Calu3 (cell line): ENCODE results near the gene ENOX2. TPM values are rescaled to one million over a fixed set of nuclear protein-coding genes. Genes with fewer than 3 reads are reported as not detected.

ENCODE experiments used
- BruUV-seq: library from RNA; stranded (reverse); fragments of 400-500 nt; replicated peaks from 2 replicates; lab custom pipeline; 2021; lab: Mats Ljungman, UMichigan
- CTCF ChIA-PET: fragments of 300-600 bp; sonication (Branson Sonifier 250); formaldehyde crosslinking; loops from one replicate; lab custom pipeline; 2022; ENCODE audit warnings: antibody characterized with exemption; lab: Charles Lee
- DNase-seq: peaks from one replicate; pipeline ENCODE4 v3.0.0; 2022
- H3K27ac Mint-ChIP-seq: one replicate; pipeline ENCODE4 v1.8.0; 2022; ENCODE audit warnings: mixed read lengths; ENCODE audit not compliant: unreplicated experiment
- H3K27me3 Mint-ChIP-seq: one replicate; pipeline ENCODE4 v1.8.0; 2022; ENCODE audit warnings: mixed read lengths; ENCODE audit not compliant: unreplicated experiment
- H3K36me3 Mint-ChIP-seq: one replicate; pipeline ENCODE4 v1.8.0; 2022; ENCODE audit warnings: mild to moderate bottlenecking, moderate library complexity, mixed read lengths; ENCODE audit not compliant: insufficient read depth, unreplicated experiment
- H3K4me1 Mint-ChIP-seq: one replicate; pipeline ENCODE4 v1.8.0; 2022; ENCODE audit warnings: mild to moderate bottlenecking, low read depth, mixed read lengths; ENCODE audit not compliant: unreplicated experiment
- H3K4me3 Mint-ChIP-seq: one replicate; pipeline ENCODE4 v1.8.0; 2022; ENCODE audit warnings: mild to moderate bottlenecking, low read depth, moderate library complexity, mixed read lengths; ENCODE audit not compliant: unreplicated experiment
- H3K9me3 Mint-ChIP-seq: one replicate; pipeline ENCODE4 v1.8.0; 2022; ENCODE audit warnings: low read depth, mixed read lengths; ENCODE audit not compliant: unreplicated experiment
- intact Hi-C: fragments of 100-400 bp; cut with micrococcal nuclease; formaldehyde crosslinking; loops from one replicate; pipeline ENCODE4 v1.10.0; 2022; ENCODE audit not compliant: unreplicated experiment
- total RNA-seq: library from RNA; stranded (reverse); gene quantifications from 2 replicates; pipeline ENCODE4 v1.2.3, GENCODE V29; 2022
- TF ChIP-seq, protein P1 (sequence below): fragments of 200-600 bp; IDR thresholded peaks from one replicate; pipeline ENCODE4 v1.8.0; 2022; ENCODE audit warnings: antibody characterized with exemption; ENCODE audit not compliant: unreplicated experiment

ENOX2 gene
- total RNA-seq, 1 experiment from 2014 or later: 23.4 TPM

DNA sequence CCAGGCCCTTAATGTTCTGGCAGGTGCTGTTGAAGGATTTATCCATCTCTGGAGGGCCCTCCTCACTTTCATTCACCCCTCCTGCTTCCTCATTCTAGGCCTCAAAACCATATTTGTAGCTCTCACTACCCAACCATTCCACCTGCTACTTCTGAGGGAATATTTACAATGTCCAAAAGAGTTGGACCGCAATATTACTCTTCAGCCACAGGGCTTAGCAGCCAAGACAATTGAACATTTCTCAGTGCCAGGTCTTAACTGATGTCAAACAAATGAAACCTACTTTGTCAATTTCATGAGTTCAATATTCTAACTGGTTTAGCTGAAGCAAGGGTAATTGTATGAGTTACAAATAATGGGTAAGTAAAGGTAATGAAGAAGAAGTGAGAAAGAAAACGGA, 113.2 kb downstream of the ENOX2 start:
- Mint-ChIP-seq H3K36me3 (no peaks in the 10 kb centered on the region), H3K9me3 (no peaks in the 10 kb centered on the region), H3K4me1 (no peaks in the 10 kb centered on the region), H3K27me3 (no peaks in the 10 kb centered on the region), H3K4me3 (no peak overlapping the region), H3K27ac (no peak overlapping the region)
- BruUV-seq: no TSS peak
- no peak for DNase-seq
- intact Hi-C loops: no loop called here
- TF ChIP-seq, protein P1, sequence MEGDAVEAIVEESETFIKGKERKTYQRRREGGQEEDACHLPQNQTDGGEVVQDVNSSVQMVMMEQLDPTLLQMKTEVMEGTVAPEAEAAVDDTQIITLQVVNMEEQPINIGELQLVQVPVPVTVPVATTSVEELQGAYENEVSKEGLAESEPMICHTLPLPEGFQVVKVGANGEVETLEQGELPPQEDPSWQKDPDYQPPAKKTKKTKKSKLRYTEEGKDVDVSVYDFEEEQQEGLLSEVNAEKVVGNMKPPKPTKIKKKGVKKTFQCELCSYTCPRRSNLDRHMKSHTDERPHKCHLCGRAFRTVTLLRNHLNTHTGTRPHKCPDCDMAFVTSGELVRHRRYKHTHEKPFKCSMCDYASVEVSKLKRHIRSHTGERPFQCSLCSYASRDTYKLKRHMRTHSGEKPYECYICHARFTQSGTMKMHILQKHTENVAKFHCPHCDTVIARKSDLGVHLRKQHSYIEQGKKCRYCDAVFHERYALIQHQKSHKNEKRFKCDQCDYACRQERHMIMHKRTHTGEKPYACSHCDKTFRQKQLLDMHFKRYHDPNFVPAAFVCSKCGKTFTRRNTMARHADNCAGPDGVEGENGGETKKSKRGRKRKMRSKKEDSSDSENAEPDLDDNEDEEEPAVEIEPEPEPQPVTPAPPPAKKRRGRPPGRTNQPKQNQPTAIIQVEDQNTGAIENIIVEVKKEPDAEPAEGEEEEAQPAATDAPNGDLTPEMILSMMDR: no peak
- CTCF ChIA-PET: no interaction called here

GRCh38 chrX:130788786-130789581, 114.0 kb downstream of the ENOX2 start:
- BruUV-seq: no TSS peak
- no peak for DNase-seq
- H3K27me3 Mint-ChIP-seq: no peaks in the 10 kb centered on the region
- no peak overlapping the region for H3K27ac Mint-ChIP-seq
- H3K4me1 Mint-ChIP-seq: no peaks in the 10 kb centered on the region
- H3K4me3 Mint-ChIP-seq: no peak overlapping the region
- intact Hi-C loops: no loop called here
- CTCF ChIA-PET: no interaction called here
- TF ChIP-seq, protein P1: no peak
- H3K36me3 Mint-ChIP-seq: no peaks in the 10 kb centered on the region
- no peaks in the 10 kb centered on the region for H3K9me3 Mint-ChIP-seq

DNA sequence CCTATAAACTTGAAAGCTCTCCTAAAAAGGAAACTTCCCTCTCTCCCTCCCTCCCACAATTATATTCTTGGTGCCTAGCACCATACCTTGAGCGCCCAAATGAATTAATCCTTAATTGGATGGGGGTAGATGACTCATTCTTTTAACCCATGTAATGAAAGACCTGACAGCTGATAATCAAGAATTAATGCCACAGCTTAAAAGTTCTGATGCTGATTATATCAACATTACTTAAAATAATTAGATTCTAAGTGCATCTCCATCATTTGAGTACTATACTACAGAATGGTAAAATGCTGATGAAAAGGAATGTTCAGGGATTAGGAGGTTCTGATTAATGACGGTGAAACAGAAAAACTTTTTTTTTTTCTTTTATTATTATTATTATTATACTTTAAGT, 117.0 kb downstream of the ENOX2 start:
- no peaks in the 10 kb centered on the region for H3K4me1 Mint-ChIP-seq
- no peaks in the 10 kb centered on the region for H3K9me3 Mint-ChIP-seq
- H3K27ac Mint-ChIP-seq: no peak overlapping the region
- CTCF ChIA-PET: no interaction called here
- H3K4me3 Mint-ChIP-seq: no peak overlapping the region
- intact Hi-C loops: no loop called here
- DNase-seq: no peak
- H3K36me3 Mint-ChIP-seq: no peaks in the 10 kb centered on the region
- TF ChIP-seq, protein P1: no peak
- no peaks in the 10 kb centered on the region for H3K27me3 Mint-ChIP-seq
- BruUV-seq: no TSS peak

DNA sequence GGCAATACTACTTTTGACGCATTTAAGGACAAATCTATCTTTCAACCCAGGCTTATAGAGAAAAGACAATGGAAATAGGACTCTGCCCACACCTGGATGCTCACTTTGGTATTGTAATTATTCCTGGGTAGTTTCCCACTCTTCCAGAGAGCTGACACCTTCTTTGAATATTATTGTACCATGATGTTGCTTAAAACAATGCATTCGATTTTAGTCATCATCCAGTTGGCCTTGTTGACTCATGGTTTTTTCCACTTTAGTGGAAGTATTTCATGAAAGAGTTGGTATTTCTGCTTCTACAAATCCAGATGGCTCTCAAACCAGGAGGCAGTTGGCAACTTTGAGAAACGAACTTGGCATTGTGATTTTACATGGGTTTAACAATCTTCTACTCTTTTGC, 124.2 kb downstream of the ENOX2 start:
- CTCF ChIA-PET: no interaction called here
- no peak overlapping the region for H3K27ac Mint-ChIP-seq
- no peak overlapping the region for H3K4me3 Mint-ChIP-seq
- no peaks in the 10 kb centered on the region for H3K4me1 Mint-ChIP-seq
- intact Hi-C loops: no loop called here
- H3K27me3 Mint-ChIP-seq: no peaks in the 10 kb centered on the region
- DNase-seq: no peak
- H3K36me3 Mint-ChIP-seq: no peaks in the 10 kb centered on the region
- H3K9me3 Mint-ChIP-seq: no peaks in the 10 kb centered on the region
- BruUV-seq: no TSS peak
- TF ChIP-seq, protein P1: no peak
